ENCODE results near the gene TMEM100. TPM values are rescaled to one million over a fixed set of nuclear protein-coding genes. Genes with fewer than 3 reads are reported as not detected.

The TMEM100 gene
- total and polyA plus RNA-seq, 2 donors (not counting 1 experiment from before 2014, with no cell fraction given), result not detected

DNA sequence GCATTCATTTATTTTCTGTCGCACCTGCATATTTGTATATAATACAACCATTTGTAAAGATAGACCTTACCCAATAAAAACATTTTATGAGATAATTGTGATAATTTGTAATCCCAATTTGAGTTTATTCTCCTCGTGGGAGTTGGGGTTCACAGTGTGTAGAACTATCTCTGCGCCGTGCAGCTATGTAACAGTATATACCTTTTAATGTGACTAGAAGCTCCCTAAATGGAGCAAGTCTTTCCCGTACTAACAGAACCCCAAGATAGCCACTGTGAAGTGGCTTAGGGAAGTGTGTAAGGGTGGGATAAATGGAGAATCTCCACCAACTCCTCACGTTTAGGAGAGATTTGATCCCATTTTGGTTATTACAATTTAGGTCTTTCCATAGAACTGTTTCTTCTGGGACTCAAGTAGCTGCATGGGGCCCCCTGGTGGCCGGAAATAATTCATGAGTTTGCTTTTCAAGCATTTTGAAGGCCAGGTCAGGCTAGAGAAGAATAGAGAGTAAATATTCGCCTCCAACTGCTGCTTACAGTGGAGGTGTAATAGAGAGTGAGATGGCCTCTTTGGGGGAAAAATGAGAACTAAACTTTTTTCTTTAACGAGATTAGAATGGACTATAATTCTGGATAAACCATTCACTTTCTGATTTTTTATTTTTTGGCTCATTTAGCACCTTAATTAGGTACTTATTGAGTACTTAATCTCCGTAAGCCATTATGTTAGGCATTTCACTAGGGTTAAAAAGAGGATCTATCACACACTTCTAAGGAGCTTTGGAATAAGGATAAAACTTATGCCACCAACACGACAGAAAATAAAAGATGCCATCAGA is 4.5 kb downstream of the TMEM100 start:
- 80% methylated on average over 2 of the region's 11 CpGs for WGBS (ENCODE audit: insufficient coverage)

More for the DNA sequence above, 4.5 kb downstream of the TMEM100 start:
- no peak for TF ChIP-seq EZH2 (IDR thresholded peaks at IDR 0.05; ENCODE audit: borderline replicate concordance, insufficient read depth, low read depth, low read length, poor library complexity, severe bottlenecking)
- TF ChIP-seq, protein P1, sequence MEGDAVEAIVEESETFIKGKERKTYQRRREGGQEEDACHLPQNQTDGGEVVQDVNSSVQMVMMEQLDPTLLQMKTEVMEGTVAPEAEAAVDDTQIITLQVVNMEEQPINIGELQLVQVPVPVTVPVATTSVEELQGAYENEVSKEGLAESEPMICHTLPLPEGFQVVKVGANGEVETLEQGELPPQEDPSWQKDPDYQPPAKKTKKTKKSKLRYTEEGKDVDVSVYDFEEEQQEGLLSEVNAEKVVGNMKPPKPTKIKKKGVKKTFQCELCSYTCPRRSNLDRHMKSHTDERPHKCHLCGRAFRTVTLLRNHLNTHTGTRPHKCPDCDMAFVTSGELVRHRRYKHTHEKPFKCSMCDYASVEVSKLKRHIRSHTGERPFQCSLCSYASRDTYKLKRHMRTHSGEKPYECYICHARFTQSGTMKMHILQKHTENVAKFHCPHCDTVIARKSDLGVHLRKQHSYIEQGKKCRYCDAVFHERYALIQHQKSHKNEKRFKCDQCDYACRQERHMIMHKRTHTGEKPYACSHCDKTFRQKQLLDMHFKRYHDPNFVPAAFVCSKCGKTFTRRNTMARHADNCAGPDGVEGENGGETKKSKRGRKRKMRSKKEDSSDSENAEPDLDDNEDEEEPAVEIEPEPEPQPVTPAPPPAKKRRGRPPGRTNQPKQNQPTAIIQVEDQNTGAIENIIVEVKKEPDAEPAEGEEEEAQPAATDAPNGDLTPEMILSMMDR (IDR thresholded peaks at IDR 0.05), result peak; percentile 92
- intact Hi-C loops (cut with micrococcal nuclease), result loop anchor here (1.0 to 5.0 kb wide), 2 partner anchors 171 to 192 kb away; no protein-coding TSS in a partner anchor
- Histone ChIP-seq H2AFZ (ENCODE audit: insufficient read depth, low read depth, low read length, poor library complexity, severe bottlenecking) (no peak overlapping the region), H3K9me3 (ENCODE audit: control extremely low read depth in 1 of 3, control insufficient read depth in 2 of 3, insufficient read depth in 1 of 3, low read length in 2 of 3) (no peaks in the 10 kb centered on the region), H3K9ac (ENCODE audit: low read length) (no peak overlapping the region), H4K20me1 (ENCODE audit: control insufficient read depth, insufficient read depth, low read length, poor library complexity, severe bottlenecking) (no peaks in the 10 kb centered on the region), H3K4me1 (ENCODE audit: control insufficient read depth in 2 of 2, insufficient read depth in 2 of 2, low read length in 2 of 2) (no peaks in the 10 kb centered on the region), H3K79me2 (ENCODE audit: control insufficient read depth, insufficient read depth, low read length) (no peaks in the 10 kb centered on the region), H3K4me3 (ENCODE audit: control extremely low read depth in 1 of 5, extremely low read depth in 1 of 5, insufficient read depth in 1 of 5, low read depth in 2 of 5, low read length in 4 of 5) (no peak overlapping the region), H3K4me2 (replicated peaks; ENCODE audit: low read depth, low read length, poor library complexity, severe bottlenecking) (no peak overlapping the region), H3K36me3 (replicated peaks in 1 of 2; ENCODE audit: control extremely low read depth in 1 of 2, control insufficient read depth in 1 of 2, extremely low read depth in 1 of 2, insufficient read depth in 2 of 2, low read length in 1 of 2) (no peaks in the 10 kb centered on the region), H3K27ac (ENCODE audit: low read length in 2 of 2) (no peak overlapping the region), H3K27me3 (replicated peaks in 1 of 4; ENCODE audit: control extremely low read depth in 1 of 4, control insufficient read depth in 3 of 4, insufficient read depth in 4 of 4, low read length in 3 of 4) (peaks cover 0 to 7% (median 1%) of the 10 kb centered on the region in 4 experiments)
- POLR2A ChIA-PET, result no interaction called here
- no peaks in the 10 kb centered on the region for H3K4me1 Mint-ChIP-seq
- peaks cover 27% of the 10 kb centered on the region for H3K27me3 Mint-ChIP-seq
- no peak overlapping the region for H3K27ac Mint-ChIP-seq
- H3K4me3 Mint-ChIP-seq, result no peak overlapping the region
- CTCF ChIA-PET, result interaction anchor here (0.6 to 9.8 kb wide), 33 partner anchors 8 to 206 kb away, joined by 3 to 166 read pairs (median 4); no protein-coding TSS in a partner anchor
- no peaks in the 10 kb centered on the region for H3K9me3 Mint-ChIP-seq (ENCODE audit: insufficient read depth)
- no peak for ATAC-seq (ENCODE audit: low read depth)
- DNase-seq, result peak; percentile 74

All from B cell (primary cell).